Upper lobe of left lung (tissue), 6 donors: ENCODE measurements around the gene IFITM5. TPM values are rescaled to one million over a fixed set of nuclear protein-coding genes. Genes with fewer than 3 reads are reported as not detected.
A peak's percentile ranks its signal among the peaks of the same experiment; 100 is the strongest.

Source experiments
- ATAC-seq, 2 donors: fragments of 200-7000 bp; cut with Tn5 transposase; one replicate each; pipeline ENCODE4 v1.9.1; 2022; ENCODE audit warnings: mild to moderate bottlenecking in 2 of 2, moderate library complexity in 2 of 2; ENCODE audit not compliant: low FRiP score in 2 of 2
- DNase-seq, 2 donors: peaks; one replicate each; pipeline ENCODE4 v3.0.0-alpha.2; 2019 to 2020
- H3K27ac ChIP-seq, 4 donors: fragments of 200-600 bp; sonication (generic); one replicate each; pipeline ENCODE4 v1.5.1; 2016 to 2019
- H3K27me3 ChIP-seq, 4 donors: fragments of 200-600 bp; sonication (generic); one replicate each; pipeline ENCODE4 v1.5.1; 2017 to 2019
- H3K36me3 ChIP-seq, 4 donors: fragments of 200-600 bp; sonication (generic); one replicate each; pipeline ENCODE4 v1.5.1; 2016 to 2019
- H3K4me1 ChIP-seq, 4 donors: fragments of 200-600 bp; sonication (generic); one replicate each; pipeline ENCODE4 v1.5.1; 2018 to 2019
- H3K4me3 ChIP-seq, 4 donors: fragments of 200-600 bp; sonication (generic); one replicate each; pipeline ENCODE4 v1.5.1; 2017 to 2019; ENCODE audit warnings: mild to moderate bottlenecking in 2 of 4, moderate library complexity in 1 of 4
- H3K9me3 ChIP-seq, 4 donors: fragments of 200-600 bp; sonication (generic); one replicate each; pipeline ENCODE4 v1.5.1; 2018 to 2019
- CTCF ChIP-seq, 6 experiments: fragments of 450-650 bp in 4 of 6; fragments of 200-600 bp in 2 of 6; sonication (generic) in 2 of 6; IDR thresholded peaks; one replicate each; pipeline ENCODE4 v1.5.1; 2016 to 2019; ENCODE audit warnings: antibody characterized with exemption in 6 of 6
- EP300 ChIP-seq, 4 donors: sonication (generic); formaldehyde crosslinking; IDR thresholded peaks; one replicate each; pipeline ENCODE4 v1.5.1; 2017; ENCODE audit warnings: antibody characterized with exemption in 4 of 4, control low read depth in 2 of 4
- POLR2A ChIP-seq, 4 donors: fragments of 450-650 bp; IDR thresholded peaks; one replicate each; pipeline ENCODE4 v1.5.1; 2016 to 2017; ENCODE audit warnings: antibody characterized with exemption in 4 of 4, mild to moderate bottlenecking in 2 of 4
- POLR2AphosphoS5 ChIP-seq, 2 donors: sonication (generic); formaldehyde crosslinking; IDR thresholded peaks; one replicate each; pipeline ENCODE4 v1.5.1; 2017; ENCODE audit warnings: antibody characterized with exemption in 2 of 2
- WGBS, 2 donors: methylation state at CpG; one replicate each; pipeline ENCODE4 v1.1.5; 2017 to 2018; 5-methylcytosine and 5-hydroxymethylcytosine counted together
- total RNA-seq, 6 donors: library from RNA; depleted of rRNA in 4 of 6; stranded (reverse); fragments of >200 nt in 4 of 6; gene quantifications; one replicate each; pipeline versions ENCODE4 v1.1.0 to v1.2.1, GENCODE V29; 2016 to 2021
- donor health status: DM: no; HTN: no; CAD: no; lungs with moderate emphysema.
- donor health status: DM: no; HTN: yes; CAD: no; lungs with severe emphysema.

IFITM5 gene
- total RNA-seq, 6 donors from 2014 or later, result not detected

GRCh38 chr11:284105-285020 lies 15.0 kb downstream of the IFITM5 start:
- H3K36me3 ChIP-seq, result no peaks in the 10 kb centered on the region
- 86 to 90% methylated on average over 5 to 19 of the region's 24 CpGs for WGBS, 2 donors
- ATAC-seq (no peak), DNase-seq (peak in 1 of 2 donors; percentile 70)
- H3K9me3 ChIP-seq, result no peaks in the 10 kb centered on the region
- H3K27me3 ChIP-seq, result peaks cover 0 to 34% (median 21%) of the 10 kb centered on the region in 4 donors
- no peak overlapping the region for H3K4me3 ChIP-seq
- H3K27ac ChIP-seq, result no peak overlapping the region
- no peak for TF ChIP-seq EP300 (IDR thresholded peaks at IDR 0.05)
- H3K4me1 ChIP-seq, result peaks cover 27 to 41% (median 35%) of the 10 kb centered on the region in 4 donors

- Histone ChIP-seq H3K27ac (no peak overlapping the region), H3K4me3 (no peak overlapping the region), H3K9me3 (no peaks in the 10 kb centered on the region), H3K36me3 (no peaks in the 10 kb centered on the region), H3K27me3 (peaks cover 0 to 42% (median 25%) of the 10 kb centered on the region in 4 donors), H3K4me1 (peaks cover 35 to 42% (median 41%) of the 10 kb centered on the region in 4 donors)
- TF ChIP-seq POLR2AphosphoS5 (IDR thresholded peaks at IDR 0.05), result no peak
- no peak for TF ChIP-seq CTCF (IDR thresholded peaks at IDR 0.05)
- no peak for TF ChIP-seq POLR2A (IDR thresholded peaks at IDR 0.05)
- no peak for TF ChIP-seq EP300 (IDR thresholded peaks at IDR 0.05)
- no peak for ATAC-seq
- 80 to 87% methylated on average over 22 to 23 of the region's 23 CpGs for WGBS, 2 donors
- DNase-seq, result peak in 1 of 2 donors; percentile 34
Measured at GRCh38 chr11:283405-284104, 15.8 kb downstream of the IFITM5 start.

- Histone ChIP-seq H3K9me3 (no peaks in the 10 kb centered on the region), H3K4me1 (peaks cover 34 to 40% (median 35%) of the 10 kb centered on the region in 4 donors), H3K27ac (no peak overlapping the region), H3K27me3 (peaks cover 0 to 45% (median 28%) of the 10 kb centered on the region in 4 donors), H3K36me3 (no peaks in the 10 kb centered on the region), H3K4me3 (no peak overlapping the region)
- ATAC-seq, result no peak
- WGBS, 2 donors, result 60 to 67% methylated on average over 12 to 13 of the region's 13 CpGs
- TF ChIP-seq CTCF (IDR thresholded peaks at IDR 0.05), result no peak
- no peak for TF ChIP-seq POLR2AphosphoS5 (IDR thresholded peaks at IDR 0.05)
- no peak for TF ChIP-seq EP300 (IDR thresholded peaks at IDR 0.05)
- no peak for TF ChIP-seq POLR2A (IDR thresholded peaks at IDR 0.05)
- no peak for DNase-seq
Measured at GRCh38 chr11:282630-283360, 16.5 kb downstream of the IFITM5 start.

GRCh38 chr11:282171-282570 lies 17.2 kb downstream of the IFITM5 start:
- H3K27me3 ChIP-seq, result peaks cover 0 to 45% (median 28%) of the 10 kb centered on the region in 4 donors
- TF ChIP-seq POLR2A (IDR thresholded peaks at IDR 0.05) (no peak), CTCF (IDR thresholded peaks at IDR 0.05) (no peak), EP300 (IDR thresholded peaks at IDR 0.05) (no peak), POLR2AphosphoS5 (IDR thresholded peaks at IDR 0.05) (no peak)
- peaks cover 33 to 38% (median 35%) of the 10 kb centered on the region in 4 donors for H3K4me1 ChIP-seq
- no peaks in the 10 kb centered on the region for H3K36me3 ChIP-seq
- no peak overlapping the region for H3K27ac ChIP-seq
- ATAC-seq (peak in 1 of 2 donors; percentile 4), DNase-seq (no peak)
- H3K9me3 ChIP-seq, result no peaks in the 10 kb centered on the region
- WGBS, 2 donors, result 78 to 84% methylated on average over 2 to 4 of the region's 4 CpGs
- H3K4me3 ChIP-seq, result peak overlapping the region in 2 of 4 donors; percentile 32 to 44
